SK-N-SH treated with all-trans-retinoic acid at 6 μM for 48 hours (cell line): ENCODE results near the gene PPP1R1B.
A peak's percentile ranks its signal among the peaks of the same experiment; 100 is the strongest.

Experiments
- ATAC-seq: fragments of 200-7000 bp; cut with Tn5 transposase; 3 replicates; pipeline ENCODE4 v1.9.1; 2020; ENCODE audit warnings: mild to moderate bottlenecking, moderate library complexity
- ARNTL ChIP-seq: fragments of 450-650 bp; formaldehyde crosslinking; IDR thresholded peaks from 2 replicates; pipeline ENCODE4 v1.5.0; 2020; ENCODE audit warnings: low read depth, mild to moderate bottlenecking, moderate library complexity, borderline replicate concordance
- BACH2 ChIP-seq: fragments of 250-450 bp; sonication (Bioruptor Pico); IDR thresholded peaks from 2 replicates; pipeline ENCODE4 v1.9.0; 2021; ENCODE audit warnings: mild to moderate bottlenecking, borderline replicate concordance
- CSDC2 ChIP-seq: fragments of 250-450 bp; sonication (Bioruptor Pico); IDR thresholded peaks from 2 replicates; pipeline ENCODE4 v1.5.0; 2020; ENCODE audit warnings: mild to moderate bottlenecking, moderate library complexity
- ESRRG ChIP-seq: fragments of 250-450 bp; sonication (Bioruptor Pico); IDR thresholded peaks from 2 replicates; pipeline ENCODE4 v1.6.1; 2021; ENCODE audit warnings: mild to moderate bottlenecking
- GLIS3 ChIP-seq: fragments of 250-450 bp; sonication (Bioruptor Pico); IDR thresholded peaks from 2 replicates; pipeline ENCODE4 v1.5.0; 2020; ENCODE audit warnings: mild to moderate bottlenecking, moderate library complexity
- ISL1 ChIP-seq: fragments of 250-450 bp; sonication (Bioruptor Pico); IDR thresholded peaks from 2 replicates; pipeline ENCODE4 v2.1.2; 2022; ENCODE audit warnings: mild to moderate bottlenecking, moderate library complexity
- OSR1 ChIP-seq: fragments of 250-450 bp; sonication (Bioruptor Pico); IDR thresholded peaks from 2 replicates; pipeline ENCODE4 v1.8.0; 2022; ENCODE audit warnings: moderate library complexity, mild to moderate bottlenecking, inconsistent platforms
- PPARA ChIP-seq: fragments of 250-450 bp; sonication (Bioruptor Pico); IDR thresholded peaks from 2 replicates; pipeline ENCODE4 v1.5.0; 2020; ENCODE audit warnings: mild to moderate bottlenecking, borderline replicate concordance
- TCF4 ChIP-seq: fragments of 250-450 bp; sonication (Bioruptor Pico); IDR thresholded peaks from 2 replicates; pipeline ENCODE4 v1.8.0; 2021; ENCODE audit warnings: mild to moderate bottlenecking, moderate library complexity, borderline replicate concordance
- TOX ChIP-seq: fragments of 250-450 bp; sonication (Bioruptor Pico); IDR thresholded peaks from 2 replicates; pipeline ENCODE4 v1.8.0; 2021; ENCODE audit warnings: mild to moderate bottlenecking, moderate library complexity, borderline replicate concordance
- ZC3H10 ChIP-seq: fragments of 250-450 bp; sonication (Bioruptor Pico); IDR thresholded peaks from 2 replicates; pipeline ENCODE4 v1.5.1; 2021; ENCODE audit warnings: mild to moderate bottlenecking, moderate library complexity
- ZFP3 ChIP-seq: fragments of 250-450 bp; sonication (Bioruptor Pico); IDR thresholded peaks from 2 replicates; pipeline ENCODE4 v1.5.0; 2020; ENCODE audit warnings: mild to moderate bottlenecking, moderate library complexity
- ZFP30 ChIP-seq: fragments of 450-650 bp; formaldehyde crosslinking; IDR thresholded peaks from 2 replicates; pipeline ENCODE4 v1.5.0; 2022; ENCODE audit warnings: mild to moderate bottlenecking, moderate library complexity
- ZNF565 ChIP-seq: fragments of 450-650 bp; formaldehyde crosslinking; conservative IDR thresholded peaks from 2 replicates; pipeline ENCODE4 v1.5.0; 2020; ENCODE audit warnings: low read depth, mild to moderate bottlenecking, moderate library complexity
- ZNF70 ChIP-seq: fragments of 450-650 bp; formaldehyde crosslinking; IDR thresholded peaks from 2 replicates; pipeline ENCODE4 v1.5.0; 2020; ENCODE audit warnings: mild to moderate bottlenecking, moderate library complexity
- ZNF8 ChIP-seq: fragments of 450-650 bp; formaldehyde crosslinking; IDR thresholded peaks from 2 replicates; pipeline ENCODE4 v1.5.0; 2020; ENCODE audit warnings: mild to moderate bottlenecking, moderate library complexity
- TF ChIP-seq, protein P1 (sequence below): fragments of 250-450 bp; sonication (Bioruptor Pico); IDR thresholded peaks from 2 replicates; pipeline ENCODE4 v1.8.0; 2020; ENCODE audit warnings: mild to moderate bottlenecking, moderate library complexity, borderline replicate concordance
- TF ChIP-seq, protein P2 (sequence below): fragments of 250-450 bp; sonication (Bioruptor Pico); IDR thresholded peaks from 2 replicates; pipeline ENCODE4 v1.5.1; 2020; ENCODE audit warnings: low read depth, mild to moderate bottlenecking, moderate library complexity

PPP1R1B gene

DNA sequence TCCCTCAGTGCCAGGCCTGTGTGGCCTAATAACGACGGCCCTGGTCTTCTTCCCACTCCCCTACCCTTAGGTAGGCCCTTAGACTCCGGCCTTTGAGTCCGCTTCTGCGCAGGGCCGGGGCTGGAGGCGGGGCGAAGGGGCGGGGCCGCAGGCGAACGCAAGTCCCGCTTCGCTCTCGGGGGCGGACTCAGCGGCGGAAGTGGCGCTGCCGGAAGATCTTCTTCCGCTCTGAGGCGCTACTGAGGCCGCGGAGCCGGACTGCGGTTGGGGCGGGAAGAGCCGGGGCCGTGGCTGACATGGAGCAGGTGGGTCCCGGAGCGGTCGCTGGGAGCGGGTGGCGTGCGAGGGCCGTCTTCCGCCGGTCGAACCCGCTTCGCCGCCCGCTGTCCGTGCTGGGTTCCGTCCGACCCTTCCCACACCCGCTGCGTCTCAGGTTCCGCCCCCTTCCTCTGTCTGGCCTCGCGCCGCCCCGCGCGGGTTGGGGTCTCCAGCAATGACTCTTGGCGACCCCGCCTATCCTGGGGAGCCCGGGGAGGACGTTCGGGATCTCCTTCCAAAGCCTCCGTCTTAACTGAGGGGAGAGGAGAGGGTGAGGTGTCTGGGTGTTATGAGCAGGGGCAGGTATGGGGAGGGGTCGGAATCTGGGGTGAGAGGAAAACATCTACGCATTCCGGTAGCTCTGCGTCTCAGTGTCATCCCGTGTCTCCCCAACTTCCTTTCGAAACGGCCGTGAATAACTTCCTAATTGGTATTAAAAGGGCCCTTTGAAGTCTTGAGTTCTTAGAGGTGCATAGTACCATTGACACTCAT, 10.4 kb downstream of the PPP1R1B start, which contains the start of gene STARD3:
TSS of gene STARD3 (plus strand) at position 218 of the 810 bp plus-strand sequence. CDS start 16,388 bp downstream, outside the sequence.
- ATAC-seq: peak; percentile 96
- TF ChIP-seq ZC3H10 (CRISPR knock-in tag) (no peak), ZNF8 (no peak), ARNTL (no peak), GLIS3 (CRISPR knock-in tag) (no peak), OSR1 (CRISPR knock-in tag) (no peak), TOX (no peak), PPARA (CRISPR knock-in tag) (no peak)
- TF ChIP-seq, protein P1, sequence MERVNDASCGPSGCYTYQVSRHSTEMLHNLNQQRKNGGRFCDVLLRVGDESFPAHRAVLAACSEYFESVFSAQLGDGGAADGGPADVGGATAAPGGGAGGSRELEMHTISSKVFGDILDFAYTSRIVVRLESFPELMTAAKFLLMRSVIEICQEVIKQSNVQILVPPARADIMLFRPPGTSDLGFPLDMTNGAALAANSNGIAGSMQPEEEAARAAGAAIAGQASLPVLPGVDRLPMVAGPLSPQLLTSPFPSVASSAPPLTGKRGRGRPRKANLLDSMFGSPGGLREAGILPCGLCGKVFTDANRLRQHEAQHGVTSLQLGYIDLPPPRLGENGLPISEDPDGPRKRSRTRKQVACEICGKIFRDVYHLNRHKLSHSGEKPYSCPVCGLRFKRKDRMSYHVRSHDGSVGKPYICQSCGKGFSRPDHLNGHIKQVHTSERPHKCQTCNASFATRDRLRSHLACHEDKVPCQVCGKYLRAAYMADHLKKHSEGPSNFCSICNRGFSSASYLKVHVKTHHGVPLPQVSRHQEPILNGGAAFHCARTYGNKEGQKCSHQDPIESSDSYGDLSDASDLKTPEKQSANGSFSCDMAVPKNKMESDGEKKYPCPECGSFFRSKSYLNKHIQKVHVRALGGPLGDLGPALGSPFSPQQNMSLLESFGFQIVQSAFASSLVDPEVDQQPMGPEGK (CRISPR knock-in tag): no peak

DNA sequence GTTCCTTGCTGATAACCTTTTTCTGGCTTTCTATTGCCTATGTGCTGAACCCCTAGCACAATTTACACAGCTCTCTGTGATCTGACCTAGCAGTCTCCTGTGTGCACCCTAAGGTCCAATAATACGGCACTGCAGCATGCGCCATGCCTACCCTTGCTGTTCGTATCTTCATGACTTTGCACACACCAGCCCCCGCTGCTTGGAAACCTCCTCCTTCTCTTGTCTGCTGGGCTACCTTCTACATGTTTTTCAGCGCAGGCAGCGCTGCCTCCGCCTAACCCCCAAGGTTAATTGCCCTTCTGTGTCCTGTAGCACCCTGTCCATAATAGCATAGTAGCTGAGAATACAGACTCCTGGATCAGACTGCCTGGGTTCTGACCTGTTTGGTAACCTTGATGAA, 11.6 kb downstream of the PPP1R1B start:
- TF ChIP-seq ARNTL: no peak
- TF ChIP-seq, protein P1 (CRISPR knock-in tag): no peak

DNA sequence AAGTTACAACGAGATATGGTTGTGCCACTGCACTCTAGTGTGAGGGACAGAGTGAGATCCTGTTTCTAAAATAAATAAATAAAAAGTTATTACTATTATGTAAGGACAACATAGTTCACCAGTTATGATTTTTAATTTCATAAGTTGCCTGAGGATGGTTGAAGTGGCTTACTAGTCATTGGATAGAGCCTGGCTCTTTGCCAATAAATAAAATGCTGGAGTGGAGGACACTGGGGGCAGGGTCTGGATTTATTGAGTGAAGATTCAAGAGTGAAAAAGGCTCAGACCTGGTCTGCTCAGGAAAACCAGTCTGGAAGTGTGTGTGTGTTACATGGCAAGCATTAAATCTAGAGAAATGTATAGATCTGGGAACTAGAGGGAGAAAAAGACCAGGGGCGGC, 12.3 kb downstream of the PPP1R1B start:
- ATAC-seq: no peak

More for the DNA sequence above, 11.6 kb downstream of the PPP1R1B start:
- no peak for ATAC-seq

DNA sequence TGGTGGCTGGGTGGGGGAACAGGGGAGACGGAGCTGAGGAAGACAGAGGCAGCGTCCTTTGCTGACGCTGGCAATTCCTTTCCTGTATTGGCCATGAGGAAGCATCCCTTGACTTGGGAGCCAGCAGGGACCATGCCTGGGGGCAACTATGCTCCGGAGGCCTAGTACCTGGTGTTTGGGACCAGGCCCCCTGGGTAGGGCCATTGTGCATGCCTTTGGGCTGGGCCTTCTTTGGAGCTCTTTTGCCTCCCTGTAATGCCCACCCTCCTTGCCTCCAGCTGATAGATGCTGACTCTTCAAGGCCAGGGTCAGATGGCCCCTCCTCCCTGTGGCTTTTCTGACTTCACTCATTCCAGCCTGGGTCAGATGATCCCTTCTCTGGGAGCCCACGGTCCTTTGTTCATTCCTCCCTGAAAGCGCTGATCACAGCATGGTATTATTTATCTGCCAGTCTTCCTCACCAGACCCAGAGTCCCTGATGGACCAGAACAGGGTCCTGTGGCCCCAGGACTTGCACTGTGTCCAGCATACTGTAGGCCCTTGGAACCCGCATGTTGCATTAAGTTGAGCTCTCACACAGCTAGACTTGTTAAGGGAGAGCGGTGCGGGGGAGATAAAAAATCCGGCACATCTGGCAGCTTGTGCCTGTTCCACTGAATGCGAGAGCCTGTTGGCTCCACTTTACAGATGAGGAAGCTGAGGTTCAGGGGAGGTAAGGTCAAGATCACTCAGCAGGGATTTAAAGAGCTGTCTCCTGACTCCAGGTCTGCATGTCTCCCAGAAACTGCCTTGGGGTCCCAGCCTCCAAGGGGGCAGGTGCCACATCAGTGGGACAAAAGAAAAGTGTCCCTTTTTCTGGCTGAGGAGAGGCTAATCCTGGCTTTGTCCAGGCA, 13.1 kb downstream of the PPP1R1B start:
- TF ChIP-seq CSDC2 (CRISPR knock-in tag): no peak
- no peak for TF ChIP-seq ZNF8
- no peak for TF ChIP-seq ESRRG (CRISPR knock-in tag)
- no peak for TF ChIP-seq TOX
- TF ChIP-seq, protein P2, sequence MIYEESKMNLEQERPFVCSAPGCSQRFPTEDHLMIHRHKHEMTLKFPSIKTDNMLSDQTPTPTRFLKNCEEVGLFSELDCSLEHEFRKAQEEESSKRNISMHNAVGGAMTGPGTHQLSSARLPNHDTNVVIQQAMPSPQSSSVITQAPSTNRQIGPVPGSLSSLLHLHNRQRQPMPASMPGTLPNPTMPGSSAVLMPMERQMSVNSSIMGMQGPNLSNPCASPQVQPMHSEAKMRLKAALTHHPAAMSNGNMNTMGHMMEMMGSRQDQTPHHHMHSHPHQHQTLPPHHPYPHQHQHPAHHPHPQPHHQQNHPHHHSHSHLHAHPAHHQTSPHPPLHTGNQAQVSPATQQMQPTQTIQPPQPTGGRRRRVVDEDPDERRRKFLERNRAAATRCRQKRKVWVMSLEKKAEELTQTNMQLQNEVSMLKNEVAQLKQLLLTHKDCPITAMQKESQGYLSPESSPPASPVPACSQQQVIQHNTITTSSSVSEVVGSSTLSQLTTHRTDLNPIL: no peak
- no peak for TF ChIP-seq BACH2 (CRISPR knock-in tag)
- TF ChIP-seq ARNTL: no peak
- TF ChIP-seq, protein P1 (CRISPR knock-in tag): no peak
- no peak for TF ChIP-seq ISL1 (CRISPR knock-in tag)
- no peak for TF ChIP-seq ZNF565
- no peak for TF ChIP-seq ZFP3 (CRISPR knock-in tag)
- TF ChIP-seq, all 23 proteins: peak for 0
- no peak for ATAC-seq

More for the DNA sequence above, 12.3 kb downstream of the PPP1R1B start:
- TF ChIP-seq ISL1 (CRISPR knock-in tag): no peak
- TF ChIP-seq ZFP30 (CRISPR knock-in tag): no peak
- no peak for TF ChIP-seq ZNF70 (CRISPR knock-in tag)
- TF ChIP-seq TCF4 (CRISPR knock-in tag): no peak
- no peak for TF ChIP-seq ZC3H10 (CRISPR knock-in tag)
